Progenitor cell of endocrine pancreas (in vitro differentiated cells): ENCODE measurements around the gene ZBTB20. TPM values are rescaled to one million over a fixed set of nuclear protein-coding genes. Genes with fewer than 3 reads are reported as not detected.

Experiments
- DNase-seq: peaks from one replicate; pipeline ENCODE4 v3.0.0; 2021; ENCODE audit warnings: low spot score; ENCODE audit not compliant: unreplicated experiment
- H3K27ac Mint-ChIP-seq: 2 replicates; pipeline ENCODE4 v1.8.0; 2021; ENCODE audit warnings: mild to moderate bottlenecking, moderate library complexity, mixed read lengths
- H3K27me3 Mint-ChIP-seq: 2 replicates; pipeline ENCODE4 v1.8.0; 2021; ENCODE audit warnings: mixed read lengths
- H3K36me3 Mint-ChIP-seq: 2 replicates; pipeline ENCODE4 v1.8.0; 2022; ENCODE audit warnings: mixed read lengths; ENCODE audit not compliant: insufficient read depth
- H3K4me1 Mint-ChIP-seq: 2 replicates; pipeline ENCODE4 v1.8.0; 2021; ENCODE audit warnings: low read depth, mixed read lengths
- H3K4me3 Mint-ChIP-seq: 2 replicates; pipeline ENCODE4 v1.8.0; 2021; ENCODE audit warnings: low read depth, mild to moderate bottlenecking, moderate library complexity, mixed read lengths
- H3K9me3 Mint-ChIP-seq: 2 replicates; pipeline ENCODE4 v1.8.0; 2021; ENCODE audit warnings: low read depth, mixed read lengths
- CTCF ChIP-seq: fragments of 200-600 bp; sonication (generic); IDR thresholded peaks from one replicate; pipeline ENCODE4 v1.5.0; 2021; ENCODE audit warnings: antibody characterized with exemption, mild to moderate bottlenecking; ENCODE audit not compliant: unreplicated experiment
- total RNA-seq: library from RNA; stranded (reverse); gene quantifications from 2 replicates; pipeline ENCODE4 v1.2.1, GENCODE V29; 2021

Gene ZBTB20
- total RNA-seq, 1 donor from 2014 or later: 27.3 TPM

GRCh38 chr3:115062009-115062408, 85.1 kb downstream of the ZBTB20 start:
- H3K27ac Mint-ChIP-seq: no peak overlapping the region
- no peak for TF ChIP-seq CTCF
- no peak for DNase-seq
- H3K9me3 Mint-ChIP-seq: no peaks in the 10 kb centered on the region
- H3K36me3 Mint-ChIP-seq: peaks cover 1% of the 10 kb centered on the region
- no peak overlapping the region for H3K4me3 Mint-ChIP-seq
- peaks cover 1% of the 10 kb centered on the region for H3K4me1 Mint-ChIP-seq
- no peaks in the 10 kb centered on the region for H3K27me3 Mint-ChIP-seq

GRCh38 chr3:115052906-115053305, 94.2 kb downstream of the ZBTB20 start:
- no peak overlapping the region for H3K4me3 Mint-ChIP-seq
- no peak for TF ChIP-seq CTCF
- H3K36me3 Mint-ChIP-seq: no peaks in the 10 kb centered on the region
- no peaks in the 10 kb centered on the region for H3K27me3 Mint-ChIP-seq
- no peaks in the 10 kb centered on the region for H3K9me3 Mint-ChIP-seq
- no peak overlapping the region for H3K27ac Mint-ChIP-seq
- H3K4me1 Mint-ChIP-seq: peaks cover 3% of the 10 kb centered on the region
- DNase-seq: no peak

- H3K9me3 Mint-ChIP-seq: no peaks in the 10 kb centered on the region
- DNase-seq: no peak
- no peak overlapping the region for H3K4me3 Mint-ChIP-seq
- no peaks in the 10 kb centered on the region for H3K36me3 Mint-ChIP-seq
- peaks cover 3% of the 10 kb centered on the region for H3K4me1 Mint-ChIP-seq
- TF ChIP-seq CTCF: no peak
- H3K27ac Mint-ChIP-seq: no peak overlapping the region
- H3K27me3 Mint-ChIP-seq: no peaks in the 10 kb centered on the region
These were observed 104.7 kb downstream of the ZBTB20 start for GRCh38 chr3:115042351-115042750.

GRCh38 chr3:115040673-115041286, 106.3 kb downstream of the ZBTB20 start:
- H3K9me3 Mint-ChIP-seq: no peaks in the 10 kb centered on the region
- TF ChIP-seq CTCF: peak; percentile 68
- H3K4me1 Mint-ChIP-seq: peaks cover 3% of the 10 kb centered on the region
- no peak for DNase-seq
- no peak overlapping the region for H3K27ac Mint-ChIP-seq
- no peak overlapping the region for H3K4me3 Mint-ChIP-seq
- H3K27me3 Mint-ChIP-seq: no peaks in the 10 kb centered on the region
- H3K36me3 Mint-ChIP-seq: peaks cover 1% of the 10 kb centered on the region

GRCh38 chr3:115040246-115040645, 106.8 kb downstream of the ZBTB20 start:
- DNase-seq: no peak
- H3K4me3 Mint-ChIP-seq: no peak overlapping the region
- no peaks in the 10 kb centered on the region for H3K27me3 Mint-ChIP-seq
- H3K9me3 Mint-ChIP-seq: no peaks in the 10 kb centered on the region
- H3K36me3 Mint-ChIP-seq: peaks cover 2% of the 10 kb centered on the region
- TF ChIP-seq CTCF: no peak
- peaks cover 3% of the 10 kb centered on the region for H3K4me1 Mint-ChIP-seq
- H3K27ac Mint-ChIP-seq: no peak overlapping the region
